OCI-LY7 (cell line): ENCODE results near the gene APOO. TPM values are rescaled to one million over a fixed set of nuclear protein-coding genes. Genes with fewer than 3 reads are reported as not detected.

Experiments used
- BruUV-seq: library from RNA; stranded (reverse); fragments of 400-500 nt; replicated peaks from 2 replicates; lab custom pipeline; 2021; lab: Mats Ljungman, UMichigan
- CTCF ChIA-PET: fragments of 300-600 bp; sonication (Branson Sonifier 250); formaldehyde crosslinking; loops from one replicate; lab custom pipeline; 2022; ENCODE audit warnings: antibody characterized with exemption; ENCODE audit not compliant: unreplicated experiment; lab: Charles Lee
- POLR2A ChIA-PET: fragments of 300-600 bp; sonication (Branson Sonifier 250); formaldehyde crosslinking; loops from one replicate; lab custom pipeline; 2022; ENCODE audit warnings: antibody characterized with exemption; lab: Charles Lee
- DNase-seq: peaks from one replicate; pipeline ENCODE4 v3.0.0-alpha.2; 2015; ENCODE audit warnings: low spot score
- H2AFZ ChIP-seq: fragments of 200-600 bp; sonication (generic), shearing (Covaris generic); 2 replicates; pipeline ENCODE4 v1.6.1; 2014; ENCODE audit warnings: mild to moderate bottlenecking, antibody characterized with exemption, low read length, moderate library complexity
- H3K27ac ChIP-seq: fragments of 200-600 bp; sonication (generic); 2 replicates; pipeline ENCODE4 v1.5.1; 2014; ENCODE audit warnings: mixed run types, low read depth, mild to moderate bottlenecking, moderate library complexity, low read length, inconsistent platforms; ENCODE audit not compliant: poor library complexity, severe bottlenecking
- H3K36me3 ChIP-seq: fragments of 200-600 bp; sonication (generic); 2 replicates; pipeline ENCODE4 v1.6.1; 2014; ENCODE audit warnings: mild to moderate bottlenecking, antibody characterized with exemption, low read length, moderate library complexity, mixed read lengths; ENCODE audit not compliant: insufficient read depth
- H3K4me1 ChIP-seq: fragments of 200-600 bp; sonication (generic); 2 replicates; pipeline ENCODE4 v1.5.1; 2014; ENCODE audit warnings: mild to moderate bottlenecking, low read length; ENCODE audit not compliant: insufficient read depth, poor library complexity, severe bottlenecking
- H3K4me2 ChIP-seq: fragments of 200-600 bp; sonication (generic); 2 replicates; pipeline ENCODE4 v1.6.1; 2014; ENCODE audit warnings: mild to moderate bottlenecking, low read length
- H3K4me3 ChIP-seq: fragments of 200-600 bp; sonication (generic); 2 replicates; pipeline ENCODE4 v1.5.1; 2014; ENCODE audit warnings: mild to moderate bottlenecking, low read depth, low read length; ENCODE audit not compliant: poor library complexity, severe bottlenecking
- H3K79me2 ChIP-seq: fragments of 200-600 bp; sonication (generic); 2 replicates; pipeline ENCODE4 v1.6.1; 2016; ENCODE audit warnings: low read depth, mild to moderate bottlenecking, low read length, moderate library complexity, mixed read lengths; ENCODE audit not compliant: insufficient read depth
- H3K9me2 ChIP-seq: fragments of 200-600 bp; sonication (generic); 2 replicates; pipeline ENCODE4 v1.6.1; 2016; ENCODE audit warnings: mild to moderate bottlenecking, low read length, mixed read lengths; ENCODE audit not compliant: insufficient read depth
- H3K9me3 ChIP-seq: fragments of 200-600 bp; sonication (generic); 2 replicates; pipeline ENCODE4 v1.6.1; 2014; ENCODE audit warnings: mild to moderate bottlenecking, mixed run types, low read length, mixed read lengths
- H4K20me1 ChIP-seq: fragments of 200-600 bp; sonication (generic); 2 replicates; pipeline ENCODE4 v1.6.1; 2014; ENCODE audit warnings: mild to moderate bottlenecking, antibody characterized with exemption, low read length, moderate library complexity, mixed read lengths; ENCODE audit not compliant: insufficient read depth
- CTCF ChIP-seq: fragments of 200-600 bp; sonication (generic); conservative IDR thresholded peaks from 2 replicates; pipeline ENCODE4 v1.5.1; 2014; ENCODE audit warnings: mild to moderate bottlenecking, antibody characterized with exemption, low read length, moderate library complexity, mixed read lengths
- EZH2phosphoT487 ChIP-seq: fragments of 200-600 bp; sonication (generic); IDR thresholded peaks from 2 replicates; pipeline ENCODE4 v1.6.1; 2018; ENCODE audit warnings: low read depth, borderline replicate concordance, mild to moderate bottlenecking, mixed run types, antibody characterized with exemption, low read length, moderate library complexity, mixed read lengths
- intact Hi-C: fragments of 100-400 bp; cut with micrococcal nuclease; formaldehyde crosslinking; loops from one replicate; pipeline ENCODE4 v1.10.0; 2022; ENCODE audit not compliant: unreplicated experiment
- total RNA-seq, 2 experiments: library from RNA; depleted of rRNA in 1 of 2; stranded (reverse); fragments of >200 nt in 1 of 2; shearing (Covaris generic) in 1 of 2; gene quantifications; 2 replicates each; pipeline ENCODE4 v1.2.3, GENCODE V29; 2014 to 2022

The APOO gene
- total RNA-seq, 2 experiments from 2014 or later, result 17.5 to 18.1 TPM

GRCh38 chrX:23919148-23919547 is 11.4 kb upstream of the APOO start:
- Histone ChIP-seq H3K4me2 (no peak overlapping the region), H2AFZ (no peak overlapping the region), H3K9me3 (no peaks in the 10 kb centered on the region), H4K20me1 (no peaks in the 10 kb centered on the region), H3K9me2 (no peaks in the 10 kb centered on the region), H3K4me1 (no peaks in the 10 kb centered on the region), H3K27ac (no peak overlapping the region), H3K79me2 (no peaks in the 10 kb centered on the region), H3K36me3 (no peaks in the 10 kb centered on the region), H3K4me3 (no peak overlapping the region)
- no peak for DNase-seq
- TF ChIP-seq CTCF (no peak), EZH2phosphoT487 (no peak)
- ChIA-PET POLR2A (no interaction called here), CTCF (no interaction called here)
- intact Hi-C loops, result no loop called here
- no TSS peak for BruUV-seq

GRCh38 chrX:23911126-23911835 is 3.5 kb upstream of the APOO start:
- Histone ChIP-seq H3K27ac (no peak overlapping the region), H2AFZ (no peak overlapping the region), H3K9me3 (no peaks in the 10 kb centered on the region), H3K4me3 (no peak overlapping the region), H3K36me3 (no peaks in the 10 kb centered on the region), H3K4me1 (peaks cover 15% of the 10 kb centered on the region), H3K79me2 (peaks cover 9% of the 10 kb centered on the region; the same call in 1 of the 2 replicates), H4K20me1 (no peaks in the 10 kb centered on the region), H3K9me2 (no peaks in the 10 kb centered on the region), H3K4me2 (no peak overlapping the region)
- BruUV-seq, result no TSS peak
- intact Hi-C loops, result no loop called here
- no peak for TF ChIP-seq CTCF
- no peak for TF ChIP-seq EZH2phosphoT487
- ChIA-PET POLR2A (interaction anchor here (0.6 to 0.7 kb wide), 3 partner anchors 142 to 248 kb away, joined by 3 to 4 read pairs (median 4); no protein-coding TSS in a partner anchor), CTCF (no interaction called here)
- no peak for DNase-seq
